Fibroblast of lung (primary cell): ENCODE data around the gene HSH2D.

Experiments
- CTCF ChIP-seq, 2 donors: IDR thresholded peaks in 1 of 2; conservative IDR thresholded peaks in 1 of 2; 1 replicate in 1 of 2; 2 replicates in 1 of 2; pipeline ENCODE4 v1.5.1; 2011 to 2012; ENCODE audit warnings: low read length in 2 of 2, control low read depth in 1 of 2, inconsistent platforms in 1 of 2, low read depth in 1 of 2, mild to moderate bottlenecking in 1 of 2
- EZH2 ChIP-seq: IDR thresholded peaks from 2 replicates; pipeline ENCODE4 v1.5.1; 2012; ENCODE audit warnings: low read length, control low read depth, mild to moderate bottlenecking; ENCODE audit errors: missing control alignments

GRCh38 chr19:16146112-16146511 is 2.6 kb downstream of the HSH2D start:
- no peak for TF ChIP-seq CTCF (conservative IDR thresholded peaks at IDR 0.05 in 1 of 2, IDR thresholded peaks at IDR 0.05 in 1 of 2; ENCODE audit: low read depth in 1 of 2, low read length in 2 of 2)
- no peak for TF ChIP-seq EZH2
